Activated CD4-positive, alpha-beta T cell treated with anti-CD3 and anti-CD28 coated beads, Interleukin-2, amount 50 U/mL, for 16 hours (primary cell): ENCODE results near the gene NWD2.
"Not testable (repeated sequence)": the region's sequence is repeated elsewhere in the genome, so short reads cannot be mapped to it uniquely, and the experiment has no call there.

Source experiments
- DNase-seq: peaks from one replicate; pipeline ENCODE4 v3.0.0-alpha.2; 2020

Gene NWD2

DNA sequence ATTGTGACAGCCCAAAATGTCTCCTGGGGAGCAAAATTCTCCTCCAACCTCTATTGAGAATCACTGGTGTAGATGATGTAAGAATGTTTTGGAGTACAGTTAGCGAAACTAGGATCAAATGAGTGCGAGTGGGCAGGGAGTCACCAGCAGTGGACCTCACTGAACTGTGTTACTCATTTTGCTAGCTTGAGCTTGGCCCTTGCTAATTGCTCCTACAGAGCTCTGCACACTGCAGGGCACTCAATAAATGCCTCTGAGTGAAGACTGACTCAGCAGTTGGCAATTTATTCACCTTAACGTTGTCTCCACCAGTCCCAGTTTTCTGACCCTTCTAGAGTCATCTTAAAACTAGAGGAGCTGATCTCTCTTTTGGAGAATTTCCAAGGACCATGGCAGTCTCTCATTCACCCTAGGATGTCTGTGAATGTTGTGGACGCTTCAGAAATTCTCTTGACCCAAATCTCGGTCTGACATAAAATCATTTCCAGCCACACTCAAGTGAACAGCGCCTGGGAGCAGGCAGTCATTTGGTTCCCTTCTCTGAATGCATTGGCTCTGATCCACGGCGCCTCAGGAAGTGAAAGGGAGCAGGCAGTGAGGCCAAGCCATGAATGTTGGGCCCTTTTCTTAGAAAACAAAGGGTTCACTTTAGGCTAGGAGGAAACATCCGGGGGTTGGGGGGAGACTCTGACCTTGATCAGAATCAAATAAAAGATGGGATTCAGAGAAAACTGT lies 148.1 kb downstream of the NWD2 start:
- DNase-seq = no peak

DNA sequence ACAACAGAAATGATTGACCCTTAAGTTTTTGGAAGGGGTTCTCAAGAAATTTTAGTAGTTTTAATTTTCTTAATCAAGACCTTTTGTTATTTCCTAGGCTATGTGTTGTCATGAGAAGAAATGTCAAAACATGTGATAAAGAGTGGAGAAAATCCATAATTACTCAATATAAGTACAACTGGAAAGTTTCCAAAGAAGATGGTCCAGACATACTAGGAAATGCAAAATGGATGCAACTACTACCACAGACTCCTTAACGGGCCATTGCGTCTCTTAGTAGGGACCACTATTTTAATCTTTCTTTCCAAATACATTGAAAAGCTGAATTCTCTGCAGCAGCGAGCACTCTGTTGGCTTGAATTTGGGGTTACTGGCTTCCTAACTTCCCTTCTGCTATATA lies 148.8 kb downstream of the NWD2 start:
- DNase-seq = no peak

DNA sequence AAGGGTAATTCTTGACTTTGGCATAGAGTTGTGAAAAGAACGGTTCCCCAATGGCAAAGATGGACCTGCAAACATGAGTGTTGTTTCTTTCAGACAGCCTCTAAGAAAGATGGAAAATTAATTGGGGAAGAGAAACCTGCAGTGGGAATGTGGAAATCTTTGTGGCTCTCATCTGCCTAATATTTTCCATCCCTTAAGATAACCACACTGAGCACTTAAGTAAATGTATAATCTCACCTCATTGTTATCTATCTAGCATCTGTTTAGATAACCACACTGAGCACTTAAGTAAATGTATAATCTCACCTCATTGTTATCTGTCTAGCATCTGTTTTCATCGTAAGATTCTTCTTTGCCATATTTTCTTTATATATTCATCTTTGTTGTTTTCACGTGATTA lies 149.3 kb downstream of the NWD2 start:
- no peak for DNase-seq

DNA sequence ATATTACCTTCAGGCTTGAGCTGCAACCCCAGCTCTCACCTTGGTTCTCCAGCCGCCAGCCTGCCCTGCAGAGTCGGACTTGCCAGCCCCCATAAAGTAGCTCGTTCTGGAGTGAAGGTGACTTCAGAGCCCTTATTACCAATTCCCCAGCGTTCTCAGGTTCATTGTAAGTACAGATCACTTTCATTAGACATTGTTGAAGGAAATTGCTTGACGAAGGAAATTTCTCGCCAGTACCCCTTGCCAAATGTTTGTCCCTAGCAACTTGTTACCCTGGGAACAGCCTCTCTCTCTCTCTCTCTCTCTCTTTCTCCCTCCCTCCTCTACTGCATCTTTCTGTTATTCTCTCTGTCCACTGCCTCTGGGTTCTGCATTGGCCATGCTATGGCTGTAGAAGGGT lies 153.0 kb downstream of the NWD2 start:
- no peak for DNase-seq

DNA sequence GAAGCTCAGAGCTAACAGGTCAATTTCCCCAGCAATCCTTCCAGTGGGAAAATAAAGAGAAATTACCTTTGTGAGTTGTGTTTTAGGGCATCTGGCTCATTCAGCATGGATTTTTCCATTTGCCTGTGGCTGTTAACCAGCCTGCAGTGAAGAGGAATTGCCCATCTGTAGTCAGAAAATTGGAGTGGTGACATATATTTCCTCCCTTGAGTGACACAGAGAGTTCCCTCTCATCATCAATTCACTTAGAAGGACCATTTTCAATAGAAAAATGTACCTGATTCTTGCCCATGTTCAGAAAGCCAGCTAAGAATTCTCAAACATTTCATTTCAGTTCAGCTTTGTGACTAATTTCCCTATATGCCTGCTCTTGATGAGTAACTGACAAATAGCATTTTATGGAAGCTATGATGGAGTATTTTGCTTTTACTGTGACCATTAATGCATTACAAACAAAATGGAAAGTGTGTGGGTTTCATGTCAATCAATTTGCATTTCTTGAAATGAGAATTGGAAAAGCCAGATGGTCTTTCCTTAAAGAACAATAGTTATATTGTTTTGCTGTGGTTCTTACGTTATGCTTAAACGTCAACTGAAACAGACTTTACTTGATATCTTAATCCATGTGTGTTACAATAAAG lies 155.8 kb downstream of the NWD2 start:
- peak; percentile 31 for DNase-seq

DNA sequence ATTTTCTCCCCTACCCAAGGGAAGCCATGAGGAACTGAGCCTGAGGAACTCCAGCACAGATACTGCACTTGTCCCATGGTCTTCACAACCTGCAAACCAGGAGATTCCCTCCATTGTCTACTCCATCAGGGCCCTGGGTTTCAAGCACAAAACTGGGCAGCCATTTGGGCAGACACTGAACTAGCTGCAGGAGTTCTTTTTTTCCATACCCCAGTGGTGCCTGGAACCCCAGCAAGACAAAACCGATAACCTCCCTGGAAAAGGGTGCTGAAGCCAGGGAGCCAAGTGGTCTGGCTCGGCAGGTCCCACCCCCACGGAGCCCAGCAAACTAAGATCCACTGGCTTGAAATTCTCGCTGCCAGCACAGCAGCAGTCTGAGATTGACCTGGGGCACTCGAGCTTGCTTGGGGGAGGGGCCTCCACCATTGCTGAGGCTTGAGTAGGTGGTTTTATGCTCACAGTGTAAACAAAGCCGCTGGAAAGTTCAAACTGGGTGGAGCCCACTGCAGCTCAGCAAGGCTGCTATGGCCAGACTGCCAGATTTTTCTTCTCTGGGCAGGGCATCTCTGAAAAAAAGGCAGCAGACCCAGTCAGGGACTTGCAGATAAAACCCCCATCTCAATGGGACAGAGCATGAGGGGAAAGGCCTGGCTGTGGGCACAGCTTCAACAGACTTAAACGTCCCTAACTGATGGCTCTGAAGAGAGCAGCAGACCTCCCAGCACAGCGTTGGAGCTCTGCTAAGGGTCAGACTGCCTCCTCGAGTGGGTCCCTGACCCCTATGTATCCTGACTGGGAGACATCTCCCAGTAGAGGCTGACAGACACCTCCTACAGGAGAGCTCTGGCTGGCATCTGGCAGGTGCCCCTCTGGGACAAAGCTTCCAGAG lies 163.6 kb downstream of the NWD2 start:
- DNase-seq = not testable (repeated sequence)

DNA sequence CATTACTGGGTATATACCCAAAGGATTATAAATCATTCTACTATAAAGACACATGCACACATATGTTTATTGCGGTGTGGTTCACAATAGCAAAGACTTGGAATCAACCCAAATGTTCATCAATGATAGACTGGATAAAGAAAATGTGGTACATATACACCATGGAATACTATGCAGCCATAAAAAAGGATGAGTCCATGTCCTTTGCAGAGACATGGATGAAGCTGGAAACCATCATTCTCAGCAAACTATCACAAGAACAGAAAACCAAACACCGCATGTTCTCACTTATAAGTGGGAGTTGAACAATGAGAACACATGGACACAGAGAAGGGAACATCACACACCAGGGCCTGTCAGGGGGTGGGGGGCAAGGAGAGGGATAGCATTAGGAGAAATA lies 169.1 kb downstream of the NWD2 start:
- not testable (repeated sequence) for DNase-seq

DNA sequence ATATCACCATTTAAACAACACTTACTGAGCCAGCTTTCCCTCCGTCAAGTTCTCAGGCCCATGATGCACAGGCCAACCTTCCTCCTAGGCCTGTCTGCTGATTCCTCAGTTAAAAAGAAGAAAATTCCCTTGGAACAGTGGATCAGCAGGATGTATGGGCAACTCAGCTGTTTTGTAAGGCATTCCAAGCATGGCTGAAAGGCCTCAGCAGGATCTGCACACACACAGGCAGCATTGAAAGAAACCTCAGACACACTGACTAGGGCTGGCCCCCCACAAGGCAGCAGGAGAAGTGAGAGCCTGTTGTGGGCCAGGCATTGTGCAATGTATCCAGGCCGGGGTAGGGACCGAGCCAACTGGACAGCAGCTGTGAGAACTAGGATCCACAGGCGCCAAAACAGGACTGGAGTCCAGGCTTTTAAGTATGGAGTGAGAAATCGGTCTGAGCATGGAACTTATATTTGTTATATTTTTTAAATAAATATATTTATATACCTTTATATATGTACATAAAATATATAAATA lies 171.4 kb downstream of the NWD2 start:
- no peak for DNase-seq

DNA sequence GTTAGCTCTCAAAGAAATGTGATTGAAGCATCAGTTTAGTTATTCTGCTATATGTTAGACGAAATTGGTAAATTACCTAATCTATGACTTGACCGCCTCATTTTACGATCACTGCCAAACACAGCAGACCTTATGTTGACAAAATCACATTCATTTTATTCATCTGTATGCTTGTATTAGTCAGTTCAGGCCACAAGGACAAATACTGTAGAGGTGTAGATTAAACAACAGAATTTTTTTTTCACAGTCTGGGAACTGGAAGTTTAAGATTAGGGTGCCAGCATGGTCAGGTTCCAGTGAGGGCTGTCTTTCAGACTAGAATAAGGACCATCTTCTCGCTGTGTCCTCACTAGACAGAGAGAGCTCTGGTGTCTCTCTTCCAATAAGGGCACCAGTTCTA lies 177.1 kb downstream of the NWD2 start:
- no peak for DNase-seq

DNA sequence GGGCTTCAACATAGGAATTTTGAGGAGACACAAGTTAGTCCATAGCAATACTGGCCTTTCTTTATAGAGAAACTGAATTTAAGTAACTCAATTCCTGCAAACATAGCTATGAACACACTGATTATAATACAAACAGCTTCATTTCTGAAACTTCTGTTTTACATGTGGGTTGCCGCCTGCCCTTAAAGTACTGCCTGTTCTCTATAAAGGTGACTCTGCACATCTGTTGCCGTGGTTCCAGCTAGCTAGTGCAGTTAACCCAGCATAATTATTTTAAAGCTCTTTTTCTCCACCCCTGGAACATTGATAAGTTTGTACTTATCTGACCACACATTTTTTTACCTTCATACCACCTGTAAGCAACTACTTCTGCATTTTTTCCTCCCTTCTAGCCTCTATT lies 177.6 kb downstream of the NWD2 start:
- DNase-seq = no peak

DNA sequence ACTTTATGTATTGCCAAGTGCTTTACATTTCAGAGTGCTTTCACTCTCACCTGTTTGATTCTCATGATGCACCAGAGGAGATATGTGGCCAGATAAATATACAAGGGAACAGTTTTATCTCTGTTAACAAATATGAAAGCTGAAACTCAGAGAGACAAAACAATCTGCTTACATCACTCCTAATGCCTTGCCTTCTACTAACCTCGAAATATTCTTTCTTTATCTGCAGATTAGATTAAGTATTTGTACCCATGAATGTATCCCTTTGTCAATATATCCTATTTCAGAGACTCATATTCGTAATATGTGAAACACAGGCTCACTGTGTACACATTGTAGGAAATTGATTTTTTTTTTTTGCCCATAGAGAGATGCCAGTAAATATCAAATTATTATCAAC lies 178.1 kb downstream of the NWD2 start:
- no peak for DNase-seq

DNA sequence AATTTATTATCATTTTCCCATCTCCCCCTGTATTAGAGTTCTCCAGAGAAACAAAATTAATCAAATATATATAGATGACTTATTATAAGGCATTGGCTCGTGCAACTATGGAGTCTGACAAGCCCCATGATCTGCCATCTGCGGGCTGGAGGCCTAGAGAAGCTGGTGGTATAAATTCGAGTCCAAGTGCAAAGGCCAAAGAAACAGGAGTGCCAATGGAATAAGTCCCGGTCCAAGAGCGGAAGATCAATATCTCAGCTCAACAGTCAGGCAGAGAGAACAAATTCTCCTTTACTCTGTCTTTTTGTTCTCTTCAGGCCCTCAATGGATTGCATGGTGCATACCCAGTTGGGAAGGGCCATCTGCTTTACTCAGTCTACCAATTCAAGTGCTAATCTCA lies 178.8 kb downstream of the NWD2 start:
- DNase-seq = no peak

DNA sequence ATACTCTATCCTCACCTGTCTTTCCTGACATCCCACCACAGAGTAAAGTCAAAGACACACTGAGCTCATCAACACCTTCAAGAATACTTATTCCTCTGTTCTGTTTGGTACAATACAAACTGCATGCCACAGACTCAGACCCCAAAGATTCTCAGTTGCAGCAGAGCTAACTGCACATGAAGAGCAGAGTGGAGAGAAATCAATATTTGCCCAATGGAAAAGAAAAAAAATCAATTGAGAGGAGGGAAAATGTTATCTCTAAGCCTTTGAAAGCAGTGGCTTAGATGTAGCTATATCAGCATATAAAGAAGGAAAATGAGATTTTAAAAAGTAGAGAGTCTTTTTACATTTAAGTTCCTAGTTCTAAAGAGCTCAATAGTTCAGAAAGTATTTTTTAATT lies 180.2 kb downstream of the NWD2 start:
- no peak for DNase-seq

DNA sequence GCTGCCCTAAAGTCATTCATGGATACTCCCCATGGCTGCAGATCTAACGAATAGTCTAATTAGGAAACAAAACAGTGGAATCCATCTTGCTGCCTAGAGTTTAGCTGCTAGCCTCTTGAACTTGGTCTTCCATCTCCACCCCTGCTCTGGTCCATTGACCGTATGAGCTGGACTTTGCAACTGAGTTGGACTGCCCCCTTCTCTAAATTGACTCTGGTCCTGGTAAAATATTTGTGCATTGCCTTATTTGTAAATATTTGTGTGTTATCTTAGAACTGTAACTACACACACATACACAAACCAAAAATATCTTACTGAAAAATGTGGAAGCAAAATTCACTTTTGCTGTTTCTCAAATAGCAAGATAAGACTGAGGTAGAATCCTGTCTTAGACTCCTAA lies 181.3 kb downstream of the NWD2 start:
- no peak for DNase-seq

DNA sequence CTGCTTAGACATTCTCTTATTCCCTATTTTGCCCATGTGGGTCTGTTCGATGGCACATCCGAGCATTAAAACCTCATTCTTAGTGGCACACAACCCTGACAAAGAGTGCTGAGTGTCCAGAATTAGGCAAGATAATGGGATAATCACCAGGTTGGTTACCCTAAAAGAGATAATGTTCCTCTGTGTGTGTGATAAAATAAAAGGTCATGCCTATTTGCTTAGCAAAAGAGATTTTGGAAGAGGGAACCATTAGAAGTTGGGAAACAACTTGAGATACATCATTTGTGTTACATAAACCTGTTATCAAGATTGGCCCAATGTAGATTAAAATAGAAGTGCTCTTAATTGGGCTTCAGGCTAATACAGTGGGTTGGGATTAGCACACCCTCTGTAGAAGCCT lies 182.7 kb downstream of the NWD2 start:
- no peak for DNase-seq

DNA sequence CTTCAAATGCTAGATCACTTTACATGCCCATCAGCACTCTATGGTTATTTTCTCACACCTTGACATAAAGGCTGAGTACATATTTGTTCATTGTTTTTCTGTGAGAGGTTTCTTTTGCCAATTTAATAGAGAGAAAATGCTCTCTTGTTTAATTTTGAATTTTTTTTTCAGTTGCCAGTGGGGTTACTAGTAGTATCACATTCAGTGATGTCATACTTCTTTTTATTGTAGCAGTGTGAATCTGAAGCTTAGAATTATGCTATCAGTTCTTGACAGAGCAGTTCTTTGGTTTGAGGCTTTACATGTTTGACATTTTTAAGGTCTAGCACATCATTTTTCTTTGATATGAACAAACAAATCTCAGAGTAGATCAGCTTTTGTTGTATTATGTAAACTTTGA lies 185.4 kb downstream of the NWD2 start:
- DNase-seq = no peak

DNA sequence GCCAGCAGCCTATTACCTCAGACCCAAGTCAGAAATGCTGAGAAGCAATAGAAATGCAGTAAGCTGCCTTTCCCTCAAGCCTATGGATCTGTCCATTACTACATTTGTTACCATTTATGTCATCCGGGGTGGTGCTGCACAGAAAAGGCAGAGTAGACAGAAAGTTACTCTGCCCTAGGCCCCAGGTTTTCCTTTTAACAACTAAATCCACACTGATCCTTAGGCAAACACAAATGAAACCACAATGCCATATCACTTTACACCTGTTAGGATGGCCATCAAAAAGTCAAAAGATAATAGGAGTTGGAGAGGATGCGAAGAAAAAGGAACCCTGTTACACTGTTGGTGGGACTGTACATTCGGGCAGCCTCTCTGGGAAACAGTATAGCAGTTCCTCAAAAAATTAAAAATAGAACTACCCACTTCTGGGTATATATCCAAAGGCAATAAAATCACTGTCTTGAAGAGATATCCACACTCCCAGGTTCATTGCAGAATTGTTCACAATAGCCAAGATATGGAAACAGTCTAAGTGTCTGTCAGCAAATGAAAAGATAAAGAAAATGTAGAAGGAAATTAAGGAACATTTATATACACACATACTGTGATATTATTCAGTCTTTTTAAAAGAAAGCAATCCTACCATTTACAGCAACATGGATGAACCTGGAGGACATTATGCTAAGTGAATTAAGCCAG lies 186.3 kb downstream of the NWD2 start:
- DNase-seq = no peak

DNA sequence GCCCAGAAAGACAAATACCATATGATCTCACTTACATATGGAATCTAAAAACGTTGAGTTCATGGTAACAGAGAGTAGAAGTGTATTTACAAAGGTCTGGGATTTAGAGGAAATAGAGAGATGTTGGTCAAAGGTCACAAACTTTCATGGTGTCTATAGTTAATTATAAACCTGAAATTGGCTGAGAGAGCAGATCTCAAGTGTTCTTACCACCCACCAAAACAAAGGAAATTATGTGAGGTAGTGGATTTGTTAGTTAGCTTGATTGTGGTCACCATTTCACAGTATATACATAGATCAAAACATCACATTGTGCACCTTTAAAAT lies 186.8 kb downstream of the NWD2 start:
- no peak for DNase-seq

DNA sequence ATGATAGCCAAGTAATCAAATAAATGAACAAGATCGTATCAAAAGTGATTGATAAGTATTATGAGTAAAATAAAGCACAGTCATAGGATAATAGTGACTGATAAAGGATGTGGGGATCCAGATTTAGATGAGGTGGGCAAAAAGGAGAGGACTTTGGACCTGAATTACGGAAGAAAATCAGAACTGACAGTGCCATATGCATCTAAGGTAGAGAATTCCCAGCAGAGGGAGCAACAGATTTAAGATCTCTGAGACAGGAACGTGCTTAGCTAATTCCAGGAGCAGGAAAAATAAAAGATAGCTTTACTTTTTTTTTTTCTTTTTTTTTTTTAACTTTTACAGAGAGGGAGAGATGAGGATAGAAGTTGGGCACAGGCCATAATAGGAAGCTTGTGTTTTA lies 189.9 kb downstream of the NWD2 start:
- no peak for DNase-seq

DNA sequence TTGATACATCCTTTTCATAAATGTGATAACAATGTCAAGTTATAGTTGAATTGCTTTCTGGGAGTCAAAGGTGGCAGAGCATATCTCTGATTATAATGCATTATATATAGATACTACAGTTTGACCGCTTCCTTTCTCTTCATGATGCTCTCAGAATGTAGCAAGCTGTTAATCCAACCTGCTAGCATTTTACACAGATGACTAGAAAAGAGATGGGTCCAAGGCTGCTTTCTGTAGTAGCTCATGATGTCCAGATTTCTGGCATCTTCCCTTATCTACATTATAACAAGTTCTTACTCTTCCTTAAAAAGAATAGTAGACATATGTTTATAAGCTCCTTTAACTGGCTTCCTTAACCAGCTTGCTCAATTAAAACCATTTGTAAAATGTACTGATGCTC lies 192.0 kb downstream of the NWD2 start:
- DNase-seq = no peak

DNA sequence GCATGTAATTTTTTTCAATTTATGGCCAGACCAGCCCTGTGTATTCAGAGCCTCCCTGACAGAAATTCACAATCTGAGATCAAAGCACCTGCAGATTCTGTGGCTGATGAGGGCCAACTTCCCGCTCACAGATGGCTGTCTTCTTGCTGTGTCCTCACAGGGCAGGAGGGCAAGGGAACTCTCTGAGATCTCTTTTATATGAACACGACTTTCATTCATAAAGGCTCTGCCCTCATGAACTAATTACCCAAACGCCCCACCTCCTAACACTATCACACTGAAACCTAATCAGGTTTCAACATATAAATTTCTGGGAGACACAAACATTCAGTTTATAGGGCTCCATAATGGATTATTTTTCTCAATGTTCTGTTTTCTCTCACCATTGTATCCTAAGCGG lies 192.6 kb downstream of the NWD2 start:
- no peak for DNase-seq

DNA sequence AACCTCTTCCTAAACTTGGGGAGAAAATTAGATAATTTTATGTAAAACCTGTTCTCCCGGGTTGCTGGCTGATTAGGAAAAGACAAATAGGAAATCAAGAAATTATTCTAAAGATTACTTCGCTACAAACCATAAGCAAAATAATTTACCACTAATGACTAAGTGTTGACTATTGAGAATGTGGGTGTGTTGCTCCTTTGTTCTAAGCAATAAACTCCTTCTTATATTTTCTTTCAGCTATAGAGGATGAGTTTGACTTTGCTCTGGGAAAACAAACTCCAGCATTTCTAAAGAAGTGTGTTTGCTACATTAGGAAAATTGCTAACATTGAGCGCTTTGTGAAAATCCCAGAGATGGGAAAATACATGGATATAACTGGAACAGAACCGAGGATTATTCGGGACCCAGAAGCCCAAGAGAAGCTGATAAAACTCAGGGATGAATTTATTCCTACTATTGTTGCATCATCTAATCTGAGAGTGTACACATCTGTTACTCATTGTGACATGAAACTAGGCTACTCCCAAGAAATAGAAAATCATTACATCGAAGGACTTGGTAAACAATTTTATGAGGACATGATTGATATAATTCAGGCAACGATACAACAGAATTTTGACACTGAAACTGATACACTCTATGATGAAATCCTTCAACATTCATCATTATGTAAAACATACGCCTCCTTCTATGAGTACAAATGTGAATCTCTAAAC lies 194.2 kb downstream of the NWD2 start:
- no peak for DNase-seq
